ENCODE measurements around the gene E4F1. TPM values are rescaled to one million over a fixed set of nuclear protein-coding genes. Genes with fewer than 3 reads are reported as not detected.

E4F1 gene
- total RNA-seq, 2 experiments from 2014 or later, result 31.8 to 33.8 TPM

DNA sequence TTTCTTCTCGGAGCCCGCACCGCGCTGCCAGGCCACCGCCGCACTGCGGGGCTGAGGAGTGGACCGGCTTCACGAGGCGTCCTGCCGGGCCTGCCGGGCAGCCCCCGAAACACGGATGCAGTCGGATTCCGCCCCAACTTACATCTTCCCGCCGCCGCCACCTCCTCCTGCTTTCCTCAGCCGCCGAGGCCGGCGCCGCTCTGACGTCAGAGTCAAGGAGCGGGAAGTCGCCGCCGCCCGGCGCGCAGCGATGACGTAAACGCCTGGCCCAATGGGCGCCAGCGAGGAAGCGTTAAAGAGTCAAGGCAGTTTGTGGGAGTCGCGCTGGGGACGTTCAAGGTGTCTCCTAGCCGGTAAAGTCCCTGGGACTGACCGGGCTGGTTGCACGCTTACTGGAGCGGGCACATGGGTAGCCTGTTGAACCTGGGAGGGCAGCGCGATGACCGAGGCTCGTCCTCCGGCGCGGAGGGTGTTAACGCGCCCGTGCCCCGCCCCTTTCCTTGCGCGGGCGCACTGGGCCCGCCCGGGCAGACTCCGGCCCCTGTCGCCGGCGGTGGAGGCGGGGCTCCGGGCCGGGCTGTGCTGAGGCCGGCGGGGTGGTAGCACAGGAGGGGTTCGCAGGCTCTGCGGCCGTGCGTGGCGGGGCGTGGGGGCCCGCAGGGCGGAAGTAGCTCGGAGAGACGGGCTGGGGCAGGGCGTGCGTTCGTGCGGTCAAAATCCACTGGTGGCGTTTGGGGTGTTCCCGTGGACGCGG is 44.7 kb downstream of the E4F1 start, which contains the start of gene RNPS1:
TSS of gene RNPS1 (minus strand) at position 214 of the 754 bp plus-strand sequence. CDS start 3,483 bp downstream, outside the sequence.
- intact Hi-C loops (cut with DNase I, micrococcal nuclease), result loop anchor here in 1 of 2 experiments (1.0 to 2.0 kb wide), 3 partner anchors 17 to 63 kb away; partner anchors contain the start of genes E4F1, ECI1 and MLST8
- peak within 1 kb of the TSS; percentile 85 for H3K4me3 ChIP-seq (ENCODE audit: low read length)
- DNase-seq, result peak; percentile 87 to 98 (median 96)
- peak within 1 kb of the TSS; percentile 100 for H3K27ac Mint-ChIP-seq
- TF ChIP-seq, protein P1, sequence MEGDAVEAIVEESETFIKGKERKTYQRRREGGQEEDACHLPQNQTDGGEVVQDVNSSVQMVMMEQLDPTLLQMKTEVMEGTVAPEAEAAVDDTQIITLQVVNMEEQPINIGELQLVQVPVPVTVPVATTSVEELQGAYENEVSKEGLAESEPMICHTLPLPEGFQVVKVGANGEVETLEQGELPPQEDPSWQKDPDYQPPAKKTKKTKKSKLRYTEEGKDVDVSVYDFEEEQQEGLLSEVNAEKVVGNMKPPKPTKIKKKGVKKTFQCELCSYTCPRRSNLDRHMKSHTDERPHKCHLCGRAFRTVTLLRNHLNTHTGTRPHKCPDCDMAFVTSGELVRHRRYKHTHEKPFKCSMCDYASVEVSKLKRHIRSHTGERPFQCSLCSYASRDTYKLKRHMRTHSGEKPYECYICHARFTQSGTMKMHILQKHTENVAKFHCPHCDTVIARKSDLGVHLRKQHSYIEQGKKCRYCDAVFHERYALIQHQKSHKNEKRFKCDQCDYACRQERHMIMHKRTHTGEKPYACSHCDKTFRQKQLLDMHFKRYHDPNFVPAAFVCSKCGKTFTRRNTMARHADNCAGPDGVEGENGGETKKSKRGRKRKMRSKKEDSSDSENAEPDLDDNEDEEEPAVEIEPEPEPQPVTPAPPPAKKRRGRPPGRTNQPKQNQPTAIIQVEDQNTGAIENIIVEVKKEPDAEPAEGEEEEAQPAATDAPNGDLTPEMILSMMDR (IDR thresholded peaks at IDR 0.05), result no peak
- H3K36me3 Mint-ChIP-seq (ENCODE audit: low read depth), result peaks cover 43% of the 10 kb centered on the region
- CTCF ChIA-PET, result no interaction called here
- no peaks in the 10 kb centered on the region for H3K27me3 Mint-ChIP-seq
- peaks cover 35% of the 10 kb centered on the region for H3K4me1 ChIP-seq (ENCODE audit: insufficient read depth, low read length)
- H3K4me3 Mint-ChIP-seq, result peak within 1 kb of the TSS; percentile 99
- peaks cover 41% of the 10 kb centered on the region for H3K4me1 Mint-ChIP-seq (ENCODE audit: low read depth)
- H3K27me3 ChIP-seq (ENCODE audit: control insufficient read depth in 1 of 2, insufficient read depth in 2 of 2, low read length in 2 of 2), result no peaks in the 10 kb centered on the region
- H3K9me3 Mint-ChIP-seq, result no peaks in the 10 kb centered on the region
- no peaks in the 10 kb centered on the region for H3K9me3 ChIP-seq (ENCODE audit: control insufficient read depth in 1 of 2, insufficient read depth in 1 of 2, low read length in 2 of 2)
- ATAC-seq (ENCODE audit: poor library complexity), result peak; percentile 76
- POLR2A ChIA-PET, result interaction anchor here (0.9 to 1.8 kb wide), 8 partner anchors 17 to 303 kb away, joined by 3 to 16 read pairs (median 7); partner anchors contain the start of genes ATP6V0C, ECI1, MLST8 and PGP
- peak within 1 kb of the TSS; percentile 92 to 99 for H3K27ac ChIP-seq (ENCODE audit: low read depth in 1 of 2, low read length in 2 of 2)
- peaks cover 14% of the 10 kb centered on the region for H3K36me3 ChIP-seq (ENCODE audit: insufficient read depth, low read length)

DNA sequence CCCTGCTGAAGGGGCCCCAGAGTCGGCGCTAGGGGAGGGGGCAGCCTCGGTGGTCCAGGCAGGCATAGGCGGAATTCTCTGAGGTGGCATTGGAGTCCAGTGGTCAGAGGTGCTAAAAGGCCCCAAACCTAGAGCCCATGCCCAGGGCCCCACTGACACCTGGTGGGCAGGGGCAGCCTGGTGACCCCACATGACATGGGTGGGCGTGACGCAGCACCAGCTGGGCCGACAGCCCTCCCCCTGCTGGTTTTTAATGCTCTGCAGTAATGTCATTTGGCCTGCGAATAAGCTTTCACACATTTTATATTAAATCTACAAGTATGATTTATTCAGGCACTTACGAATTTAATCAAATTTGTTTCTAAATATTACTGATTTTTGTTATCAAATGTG is 46.7 kb downstream of the E4F1 start:
- no peaks in the 10 kb centered on the region for H3K9me3 Mint-ChIP-seq
- H3K27me3 Mint-ChIP-seq, result no peaks in the 10 kb centered on the region
- TF ChIP-seq, protein P1 (IDR thresholded peaks at IDR 0.05), result no peak
- ATAC-seq (ENCODE audit: poor library complexity) (no peak), DNase-seq (no peak)
- peaks cover 25% of the 10 kb centered on the region for H3K36me3 Mint-ChIP-seq (ENCODE audit: low read depth)
- no peaks in the 10 kb centered on the region for H3K9me3 ChIP-seq (ENCODE audit: control insufficient read depth in 1 of 2, insufficient read depth in 1 of 2, low read length in 2 of 2)
- H3K27ac ChIP-seq (ENCODE audit: low read depth in 1 of 2, low read length in 2 of 2), result no peak overlapping the region
- no peak overlapping the region for H3K4me3 ChIP-seq (ENCODE audit: low read length)
- intact Hi-C loops (cut with DNase I, micrococcal nuclease), result no loop called here
- H3K4me3 Mint-ChIP-seq, result peak overlapping the region; percentile 99
- no peaks in the 10 kb centered on the region for H3K27me3 ChIP-seq (ENCODE audit: control insufficient read depth in 1 of 2, insufficient read depth in 2 of 2, low read length in 2 of 2)
- peaks cover 34% of the 10 kb centered on the region for H3K4me1 Mint-ChIP-seq (ENCODE audit: low read depth)
- peak overlapping the region; percentile 100 for H3K27ac Mint-ChIP-seq
- H3K36me3 ChIP-seq (ENCODE audit: insufficient read depth, low read length), result no peaks in the 10 kb centered on the region
- CTCF ChIA-PET, result no interaction called here
- POLR2A ChIA-PET, result interaction anchor here (1.2 kb wide), 1 partner anchor 217 kb away, joined by 3 read pairs; no protein-coding TSS in a partner anchor
- H3K4me1 ChIP-seq (ENCODE audit: insufficient read depth, low read length), result peaks cover 32% of the 10 kb centered on the region

DNA sequence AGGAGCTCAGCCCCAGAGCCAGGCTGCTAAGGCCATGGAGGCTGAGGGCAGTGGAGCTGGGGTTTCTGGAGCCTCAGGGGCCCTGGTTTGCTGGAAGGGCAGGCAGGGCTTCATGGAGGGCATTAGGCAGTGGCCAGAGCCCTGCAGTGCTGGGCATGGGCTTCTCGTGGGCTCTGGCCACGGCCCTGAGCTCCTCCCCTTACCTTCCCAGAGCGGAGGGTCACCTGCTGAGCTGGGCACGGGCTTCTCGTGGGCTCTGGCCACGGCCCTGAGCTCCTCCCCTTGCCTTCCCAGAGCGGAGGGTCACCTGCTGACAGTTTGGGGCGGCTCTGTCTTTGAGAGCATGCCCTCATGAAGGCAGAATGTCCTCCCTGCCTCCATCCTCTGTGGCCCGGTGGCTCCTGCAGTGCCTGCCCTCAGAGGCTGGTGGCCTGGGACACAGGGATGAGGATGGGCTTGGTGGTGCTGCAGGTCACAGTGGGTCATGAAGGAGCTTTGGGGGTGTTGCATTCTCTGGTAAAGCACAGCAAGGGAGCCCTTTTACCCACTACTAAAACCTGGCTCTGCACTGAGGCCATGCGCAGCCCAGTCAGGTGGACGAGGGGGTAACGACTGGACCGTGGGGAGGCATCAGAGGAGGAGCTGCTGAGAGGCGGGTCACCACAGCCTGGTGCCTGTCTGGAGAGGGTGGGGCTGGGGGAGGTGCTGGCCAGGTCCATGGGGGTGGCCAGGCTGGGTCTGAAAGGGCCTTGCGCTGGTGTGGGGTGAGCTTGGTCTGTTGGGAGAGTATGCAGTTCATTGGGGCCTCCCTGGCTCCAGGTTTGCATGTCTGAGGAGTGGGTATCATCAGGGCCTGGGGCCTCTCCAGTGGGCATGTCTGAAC is 47.4 kb downstream of the E4F1 start:
- DNase-seq, result no peak
- intact Hi-C loops (cut with DNase I, micrococcal nuclease), result no loop called here
- no peak for ATAC-seq (ENCODE audit: poor library complexity)
- Histone ChIP-seq H3K27ac (ENCODE audit: low read depth in 1 of 2, low read length in 2 of 2) (no peak overlapping the region), H3K36me3 (ENCODE audit: insufficient read depth, low read length) (no peaks in the 10 kb centered on the region), H3K4me3 (ENCODE audit: low read length) (no peak overlapping the region), H3K27me3 (ENCODE audit: control insufficient read depth in 1 of 2, insufficient read depth in 2 of 2, low read length in 2 of 2) (no peaks in the 10 kb centered on the region), H3K4me1 (ENCODE audit: insufficient read depth, low read length) (peaks cover 26% of the 10 kb centered on the region), H3K9me3 (ENCODE audit: control insufficient read depth in 1 of 2, insufficient read depth in 1 of 2, low read length in 2 of 2) (no peaks in the 10 kb centered on the region)
- Mint-ChIP-seq H3K27ac (no peak overlapping the region), H3K4me3 (peak overlapping the region; percentile 70), H3K36me3 (ENCODE audit: low read depth) (peaks cover 20% of the 10 kb centered on the region), H3K27me3 (no peaks in the 10 kb centered on the region), H3K9me3 (no peaks in the 10 kb centered on the region), H3K4me1 (ENCODE audit: low read depth) (peaks cover 28% of the 10 kb centered on the region)
- TF ChIP-seq, protein P1 (IDR thresholded peaks at IDR 0.05), result no peak
- POLR2A ChIA-PET, result no interaction called here
- CTCF ChIA-PET, result no interaction called here
